GM18498 (cell line): ENCODE data around the gene RECQL.
"Not testable (repeated sequence)": the region's sequence is repeated elsewhere in the genome, so short reads cannot be mapped to it uniquely, and the experiment has no call there.

Experiments
- ATAC-seq: cut with Tn5 transposase; IDR thresholded peaks from one replicate; pipeline ENCODE4 v1.9.1; 2021; ENCODE audit warnings: mild to moderate bottlenecking, moderate library complexity; ENCODE audit not compliant: unreplicated experiment

The RECQL gene

GRCh38 chr12:21505888-21506287, 4.5 kb upstream of the RECQL start:
- no peak for ATAC-seq

DNA sequence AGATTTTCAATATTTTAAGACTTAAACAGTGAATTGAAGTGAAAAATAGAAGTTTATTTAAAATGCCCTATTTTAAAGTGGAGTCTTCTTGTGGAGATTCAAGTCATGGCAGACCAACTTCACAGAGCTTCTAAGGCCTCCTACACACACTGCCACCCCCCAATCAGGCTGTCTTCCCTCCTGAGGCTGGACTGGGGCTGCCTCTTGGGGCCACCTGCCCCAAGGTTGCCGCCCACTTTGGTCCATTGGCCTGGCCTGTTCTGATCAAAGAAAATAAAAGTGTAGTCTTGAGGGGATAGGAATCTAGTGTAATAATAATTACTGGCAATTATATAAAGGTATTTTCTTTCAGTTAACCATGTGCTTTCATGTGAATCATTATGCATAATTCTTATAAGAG, 1.4 kb upstream of the RECQL start:
- ATAC-seq, result no peak

DNA sequence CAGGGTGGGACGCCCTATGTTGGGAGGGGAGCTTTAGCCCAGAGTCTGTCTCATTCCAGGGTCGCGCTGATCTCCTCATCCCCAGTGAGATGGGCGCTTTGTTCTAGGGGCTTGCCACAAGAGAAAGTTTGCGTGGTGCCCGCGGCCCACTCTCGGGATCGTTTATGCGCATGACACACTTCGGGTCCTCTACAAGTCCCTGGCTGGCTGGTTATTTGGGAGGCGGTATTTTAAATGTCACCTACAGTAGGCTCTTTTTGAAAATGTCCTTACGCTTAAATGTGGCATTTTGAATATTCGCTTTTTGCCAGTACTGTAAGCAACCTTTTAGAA, 695 bp upstream of the RECQL start:
- ATAC-seq, result no peak

GRCh38 chr12:21500786-21501257, 613 bp downstream of the RECQL start:
- ATAC-seq, result no peak

DNA sequence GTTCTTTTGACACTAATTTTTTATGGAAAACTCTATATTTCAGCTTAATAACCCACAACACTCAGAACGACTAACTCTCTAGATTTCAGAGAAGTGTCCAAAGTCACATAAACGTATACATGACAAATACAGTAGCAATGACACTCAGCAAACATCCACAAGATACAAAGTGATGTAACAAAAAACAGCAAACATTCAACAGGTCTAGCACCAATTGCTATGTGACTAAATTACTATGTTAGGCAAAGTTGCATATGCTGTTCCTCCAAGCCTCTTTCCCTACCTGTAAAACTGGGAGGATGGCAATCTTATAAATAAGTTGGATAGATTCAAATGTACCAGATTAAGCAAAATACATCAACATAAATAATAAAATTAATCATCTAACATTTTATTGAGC, 1.7 kb downstream of the RECQL start:
- ATAC-seq, result no peak

- ATAC-seq, result no peak
These were observed 15.4 kb downstream of the RECQL start for GRCh38 chr12:21485998-21486397.

- ATAC-seq, result no peak
These were observed 17.9 kb downstream of the RECQL start for GRCh38 chr12:21483531-21483930.

DNA sequence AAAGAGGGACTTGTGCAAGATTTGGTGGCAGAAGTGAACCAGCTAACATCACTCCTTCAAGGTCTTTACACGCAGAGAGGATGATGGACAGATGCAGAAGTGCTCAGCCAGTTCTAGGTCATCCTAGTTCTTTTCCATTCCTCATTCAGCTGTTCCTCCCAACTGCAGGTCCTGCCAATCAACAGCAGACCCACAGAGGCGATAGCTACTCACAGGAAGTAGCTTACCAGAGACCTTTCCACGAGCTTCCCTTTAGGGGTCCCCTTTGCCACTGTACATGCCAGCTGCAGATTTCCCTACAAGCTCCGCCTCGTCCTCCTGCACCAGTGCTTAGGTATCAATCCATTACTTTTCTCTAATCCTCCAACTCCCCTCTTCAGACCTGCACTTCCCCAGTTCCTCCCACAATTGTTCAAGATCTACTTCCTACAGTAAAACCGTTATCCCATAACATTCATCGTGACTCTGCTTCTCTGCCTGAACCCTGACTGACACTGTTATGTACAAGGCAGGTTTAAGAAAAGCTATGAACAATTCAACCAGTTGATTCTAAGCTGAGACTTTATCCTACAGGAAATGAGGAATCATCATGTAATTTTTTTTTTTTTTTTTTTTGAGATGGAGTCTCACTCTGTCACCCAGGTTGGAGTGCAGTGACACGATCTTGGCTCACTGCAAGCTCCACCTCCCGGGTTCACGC, 22.5 kb downstream of the RECQL start:
- ATAC-seq, result no peak

- ATAC-seq, result no peak
These were observed 24.5 kb downstream of the RECQL start for GRCh38 chr12:21476949-21477348.

GRCh38 chr12:21475552-21475951, 25.9 kb downstream of the RECQL start:
- ATAC-seq, result no peak

- ATAC-seq, result no peak
These were observed 29.1 kb downstream of the RECQL start for GRCh38 chr12:21472197-21472823.

- ATAC-seq, result no peak
These were observed 30.1 kb downstream of the RECQL start for GRCh38 chr12:21471294-21471693.

GRCh38 chr12:21467334-21467733, 34.1 kb downstream of the RECQL start:
- ATAC-seq, result not testable (repeated sequence)

- no peak for ATAC-seq
These were observed 42.0 kb downstream of the RECQL start for GRCh38 chr12:21459474-21459873.

DNA sequence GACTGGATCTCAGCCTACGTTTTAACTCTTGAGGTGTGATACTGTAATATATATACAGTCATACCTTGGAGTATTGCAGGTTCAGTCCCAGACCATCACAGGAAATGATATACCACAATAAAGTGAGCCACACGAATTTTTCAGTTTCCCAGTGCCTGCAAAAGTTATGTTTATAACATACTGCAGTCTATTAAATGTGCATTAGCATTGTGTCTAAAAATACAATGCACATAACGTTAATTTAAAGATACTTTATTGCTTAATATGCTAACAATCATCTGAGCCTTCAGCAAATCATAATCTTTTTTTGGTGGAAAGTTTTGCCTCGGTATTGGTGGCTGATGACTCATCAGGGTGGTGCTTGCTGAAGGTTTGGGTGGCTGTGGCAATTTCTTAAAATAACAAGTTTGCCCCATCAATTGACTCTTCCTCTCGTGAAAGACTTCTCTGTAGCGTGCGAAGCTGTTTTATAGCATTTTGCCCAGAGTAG, 45.1 kb downstream of the RECQL start:
- no peak for ATAC-seq

GRCh38 chr12:21453312-21453852, 48.1 kb downstream of the RECQL start:
- ATAC-seq, result no peak

- ATAC-seq, result no peak
These were observed 49.9 kb downstream of the RECQL start for GRCh38 chr12:21451529-21451928.

- ATAC-seq, result no peak
These were observed 57.0 kb downstream of the RECQL start for GRCh38 chr12:21444193-21445146.

GRCh38 chr12:21439347-21439746, 62.1 kb downstream of the RECQL start:
- ATAC-seq, result no peak

DNA sequence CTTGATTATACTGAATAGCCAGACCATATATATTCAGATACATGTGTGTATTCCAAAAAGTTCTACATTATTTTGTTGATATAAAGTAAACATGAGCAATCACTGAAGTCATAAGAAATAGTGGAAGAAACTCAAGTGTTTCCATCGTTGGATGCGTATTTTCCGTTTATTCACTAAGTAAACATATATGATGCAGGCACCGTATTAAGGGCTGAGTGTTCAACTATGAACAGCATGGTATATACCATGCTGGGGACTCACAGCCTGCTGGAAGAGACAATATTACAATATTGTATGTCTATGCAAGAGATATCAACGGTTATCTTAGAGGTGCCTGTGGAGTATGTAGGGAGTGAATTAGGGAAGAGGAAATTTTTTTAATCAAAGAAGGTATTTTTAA, 62.8 kb downstream of the RECQL start:
- no peak for ATAC-seq

GRCh38 chr12:21434699-21435098, 66.7 kb downstream of the RECQL start:
- ATAC-seq, result no peak
